Lung (tissue), 12 donors: Measurements from ENCODE around the gene MYT1. TPM values are rescaled to one million over a fixed set of nuclear protein-coding genes. Genes with fewer than 3 reads are reported as not detected.

Experiments
- ATAC-seq: fragments of 200-7000 bp; cut with Tn5 transposase; one replicate; pipeline ENCODE4 v1.9.1; 2020; ENCODE audit warnings: moderate number of reproducible peaks; ENCODE audit not compliant: insufficient read depth, low FRiP score
- DNase-seq, 3 donors: peaks; one replicate each; pipeline ENCODE4 v3.0.0-alpha.2; 2013 to 2017
- H3K27ac ChIP-seq, 2 donors: one replicate each; pipeline ENCODE4 v1.5.1; 2013; ENCODE audit warnings: mild to moderate bottlenecking in 2 of 2, moderate library complexity in 2 of 2, control low read depth in 1 of 2, inconsistent platforms in 1 of 2, low read depth in 1 of 2, low read length in 1 of 2
- H3K27me3 ChIP-seq, 3 donors: one replicate each; pipeline ENCODE4 v1.5.1; 2013; ENCODE audit warnings: low read length in 2 of 3; ENCODE audit not compliant: control insufficient read depth in 3 of 3, insufficient read depth in 3 of 3
- H3K36me3 ChIP-seq, 4 donors: one replicate each; pipeline ENCODE4 v1.5.1; 2013; ENCODE audit warnings: low read length in 4 of 4, mild to moderate bottlenecking in 1 of 4, moderate library complexity in 1 of 4; ENCODE audit not compliant: control insufficient read depth in 4 of 4, insufficient read depth in 4 of 4
- H3K4me1 ChIP-seq, 5 donors: one replicate each; pipeline ENCODE4 v1.5.1; 2013; ENCODE audit warnings: low read length in 5 of 5, mild to moderate bottlenecking in 2 of 5, moderate library complexity in 1 of 5; ENCODE audit not compliant: control insufficient read depth in 5 of 5, insufficient read depth in 5 of 5
- H3K4me3 ChIP-seq: one replicate; pipeline ENCODE4 v1.5.1; 2013; ENCODE audit warnings: mild to moderate bottlenecking, control low read depth, moderate library complexity
- H3K9ac ChIP-seq, 2 donors: one replicate each; pipeline ENCODE4 v1.5.1; 2013; ENCODE audit warnings: low read length in 2 of 2, control low read depth in 1 of 2; ENCODE audit not compliant: insufficient read depth in 1 of 2
- H3K9me3 ChIP-seq, 4 donors: one replicate each; pipeline ENCODE4 v1.5.1; 2013; ENCODE audit warnings: low read length in 3 of 4, mild to moderate bottlenecking in 1 of 4, moderate library complexity in 1 of 4; ENCODE audit not compliant: control insufficient read depth in 4 of 4, insufficient read depth in 3 of 4
- WGBS, 2 donors: extraction: QIAGEN DNeasy Blood & Tissue Kit; methylation state at CpG; one replicate each; pipeline ENCODE4 v1.1.7; 2013; 5-methylcytosine and 5-hydroxymethylcytosine counted together
- polyA plus RNA-seq, 2 donors: library from polyadenylated mRNA; stranded (reverse); fragments of 200-250 nt; gene quantifications; one replicate each; pipeline ENCODE4 v1.2.1, GENCODE V29; 2013
- total RNA-seq, 2 donors: library from RNA; depleted of rRNA in 1 of 2; stranded (reverse); fragments of >200 nt in 1 of 2; gene quantifications; one replicate each; pipeline ENCODE4 v1.2.1, GENCODE V29; 2014 to 2021
- TF ChIP-seq, protein P1 (sequence below): IDR thresholded peaks from 2 replicates; pipeline ENCODE4 v1.5.1; 2012; ENCODE audit warnings: mild to moderate bottlenecking; ENCODE audit errors: control extremely low read depth, extremely low read depth
- donor health status: control.
- donor health status: control.
- donor health status: Bipolar disorder and iron deficiency.
- donor health status: healthy.
- donor health status: DM: yes; HTN: yes; CAD: no.

MYT1 gene
- total and polyA plus RNA-seq, 4 donors = 0.03 to 0.40 (median 0.10) TPM; not detected in 1

DNA sequence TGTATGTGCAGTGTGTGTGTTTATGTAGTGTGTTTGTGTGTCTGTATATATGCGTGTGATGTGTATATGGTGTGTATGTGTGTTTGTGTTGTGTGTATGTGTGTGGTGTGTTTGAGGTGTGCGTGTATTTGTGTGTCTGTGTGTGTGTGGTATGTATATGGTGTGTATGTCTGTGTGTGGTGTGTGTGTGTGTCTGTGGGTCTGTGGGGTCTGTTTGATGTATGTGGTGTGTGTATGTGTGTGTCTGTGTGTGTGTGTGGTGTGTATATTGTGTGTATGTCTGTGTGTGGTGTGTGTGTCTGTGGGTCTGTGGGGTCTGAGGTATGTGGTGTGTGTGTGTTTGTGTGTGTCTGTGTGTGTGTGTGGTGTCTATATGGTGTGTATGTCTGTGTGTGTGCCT, 10.8 kb upstream of the MYT1 start:
- no peak for ATAC-seq
- Histone ChIP-seq H3K4me1 (no peaks in the 10 kb centered on the region), H3K4me3 (no peak overlapping the region), H3K9ac (no peak overlapping the region), H3K27me3 (no peaks in the 10 kb centered on the region), H3K27ac (no peak overlapping the region), H3K36me3 (no peaks in the 10 kb centered on the region), H3K9me3 (peaks cover 0 to 1% (median 0%) of the 10 kb centered on the region in 4 donors)
- 75 to 93% methylated on average over 2 of the region's 2 CpGs for WGBS, 2 donors
- TF ChIP-seq, protein P1, sequence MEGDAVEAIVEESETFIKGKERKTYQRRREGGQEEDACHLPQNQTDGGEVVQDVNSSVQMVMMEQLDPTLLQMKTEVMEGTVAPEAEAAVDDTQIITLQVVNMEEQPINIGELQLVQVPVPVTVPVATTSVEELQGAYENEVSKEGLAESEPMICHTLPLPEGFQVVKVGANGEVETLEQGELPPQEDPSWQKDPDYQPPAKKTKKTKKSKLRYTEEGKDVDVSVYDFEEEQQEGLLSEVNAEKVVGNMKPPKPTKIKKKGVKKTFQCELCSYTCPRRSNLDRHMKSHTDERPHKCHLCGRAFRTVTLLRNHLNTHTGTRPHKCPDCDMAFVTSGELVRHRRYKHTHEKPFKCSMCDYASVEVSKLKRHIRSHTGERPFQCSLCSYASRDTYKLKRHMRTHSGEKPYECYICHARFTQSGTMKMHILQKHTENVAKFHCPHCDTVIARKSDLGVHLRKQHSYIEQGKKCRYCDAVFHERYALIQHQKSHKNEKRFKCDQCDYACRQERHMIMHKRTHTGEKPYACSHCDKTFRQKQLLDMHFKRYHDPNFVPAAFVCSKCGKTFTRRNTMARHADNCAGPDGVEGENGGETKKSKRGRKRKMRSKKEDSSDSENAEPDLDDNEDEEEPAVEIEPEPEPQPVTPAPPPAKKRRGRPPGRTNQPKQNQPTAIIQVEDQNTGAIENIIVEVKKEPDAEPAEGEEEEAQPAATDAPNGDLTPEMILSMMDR = no peak
- DNase-seq = no peak

DNA sequence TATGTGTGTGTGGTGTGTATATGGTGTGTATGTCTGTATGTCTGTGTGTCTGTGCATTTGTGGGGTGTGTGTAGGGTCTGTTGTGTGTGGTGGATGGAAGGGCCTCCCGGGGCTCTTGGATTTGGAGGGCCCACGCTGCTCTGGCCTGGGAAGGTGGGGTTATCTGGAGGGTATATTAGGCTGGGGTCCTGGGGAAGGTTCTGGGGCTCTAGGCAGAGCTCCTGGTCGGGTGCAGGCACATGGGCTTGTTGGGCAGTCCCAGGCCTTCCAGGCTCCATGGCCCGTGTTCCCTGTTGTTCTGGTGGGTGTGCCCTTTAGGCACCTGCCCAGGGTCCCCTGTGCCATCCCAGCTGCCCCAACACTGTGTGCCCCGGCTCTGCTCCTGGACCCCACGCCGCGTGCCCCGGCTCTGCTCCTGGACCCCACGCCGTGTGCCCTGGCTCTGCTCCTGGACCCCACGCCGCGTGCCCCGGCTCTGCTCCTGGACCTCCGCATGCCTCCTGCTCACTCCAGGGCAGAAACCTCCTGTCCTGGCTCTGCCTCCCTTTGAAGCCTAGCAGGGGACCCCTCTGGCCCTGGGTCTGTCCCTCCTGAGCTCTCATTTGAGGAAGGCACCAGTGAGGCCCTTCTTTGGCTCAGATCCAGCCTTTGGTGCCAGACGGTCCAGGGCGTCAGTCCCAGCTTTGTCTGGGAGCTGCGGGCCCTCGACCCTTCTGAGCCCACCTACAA, 10.2 kb upstream of the MYT1 start:
- WGBS, 2 donors = 88 to 96% methylated on average over 20 of the region's 20 CpGs
- H3K9ac ChIP-seq = no peak overlapping the region
- ATAC-seq (no peak), DNase-seq (no peak)
- H3K4me3 ChIP-seq = no peak overlapping the region
- TF ChIP-seq, protein P1 = no peak
- H3K4me1 ChIP-seq = no peaks in the 10 kb centered on the region
- H3K27me3 ChIP-seq = no peaks in the 10 kb centered on the region
- H3K27ac ChIP-seq = no peak overlapping the region
- peaks cover 0 to 1% (median 0%) of the 10 kb centered on the region in 4 donors for H3K9me3 ChIP-seq
- no peaks in the 10 kb centered on the region for H3K36me3 ChIP-seq

DNA sequence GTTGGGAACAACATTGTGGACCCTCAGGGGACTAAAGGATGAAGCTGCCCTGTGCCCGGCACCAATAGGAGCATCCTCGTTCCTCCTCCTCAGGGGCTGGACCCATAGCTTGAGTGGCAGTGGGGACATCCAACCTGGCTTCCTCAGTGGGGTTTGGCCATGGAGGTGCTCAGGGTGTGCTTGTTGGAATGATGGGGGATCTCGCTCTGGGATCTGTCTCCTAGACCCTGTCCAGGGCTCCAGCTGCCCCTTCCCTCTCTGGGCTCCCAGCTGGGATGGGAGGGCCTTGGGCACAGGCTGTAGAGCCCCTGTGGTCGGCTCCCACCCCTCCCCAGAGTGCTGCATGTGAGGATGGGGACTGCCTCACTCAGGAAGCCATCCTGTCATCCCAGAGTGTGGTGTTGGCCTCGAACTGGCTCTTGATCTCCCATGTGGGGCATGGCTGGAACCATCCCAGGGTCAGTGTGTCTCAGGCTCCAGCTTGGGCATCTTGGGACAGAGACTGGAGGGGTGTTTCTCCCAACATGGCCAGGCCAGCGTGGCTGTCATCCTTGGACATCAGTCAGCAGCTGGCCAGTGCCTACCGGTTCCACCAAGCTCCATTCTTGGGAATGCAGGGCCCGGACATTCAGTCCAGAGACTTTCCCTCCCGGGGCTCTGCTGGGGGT, 9.5 kb upstream of the MYT1 start:
- Histone ChIP-seq H3K27ac (no peak overlapping the region), H3K9me3 (peaks cover 0 to 1% (median 0%) of the 10 kb centered on the region in 4 donors), H3K4me3 (no peak overlapping the region), H3K4me1 (no peaks in the 10 kb centered on the region), H3K9ac (no peak overlapping the region), H3K36me3 (no peaks in the 10 kb centered on the region), H3K27me3 (peaks cover 0 to 6% (median 0%) of the 10 kb centered on the region in 3 donors)
- WGBS, 2 donors = 73 to 82% methylated on average over 9 of the region's 9 CpGs
- DNase-seq (no peak), ATAC-seq (no peak)
- TF ChIP-seq, protein P1 = no peak
